Subcutaneous adipose tissue (tissue), 4 donors: ENCODE data around the gene LMAN1L. TPM values are rescaled to one million over a fixed set of nuclear protein-coding genes. Genes with fewer than 3 reads are reported as not detected.

Experiments used
- total RNA-seq, 4 donors: library from RNA; depleted of rRNA; stranded (reverse); fragments of >200 nt; gene quantifications; one replicate each; pipeline ENCODE4 v1.1.0, GENCODE V29; 2016
- TF ChIP-seq, protein P1 (sequence below): fragments of 450-650 bp; IDR thresholded peaks from one replicate; pipeline ENCODE4 v1.5.1; 2016; ENCODE audit warnings: low read depth, mild to moderate bottlenecking, control low read depth, antibody characterized with exemption, moderate library complexity

Gene LMAN1L
- total RNA-seq, 4 donors from 2014 or later, result not detected

DNA sequence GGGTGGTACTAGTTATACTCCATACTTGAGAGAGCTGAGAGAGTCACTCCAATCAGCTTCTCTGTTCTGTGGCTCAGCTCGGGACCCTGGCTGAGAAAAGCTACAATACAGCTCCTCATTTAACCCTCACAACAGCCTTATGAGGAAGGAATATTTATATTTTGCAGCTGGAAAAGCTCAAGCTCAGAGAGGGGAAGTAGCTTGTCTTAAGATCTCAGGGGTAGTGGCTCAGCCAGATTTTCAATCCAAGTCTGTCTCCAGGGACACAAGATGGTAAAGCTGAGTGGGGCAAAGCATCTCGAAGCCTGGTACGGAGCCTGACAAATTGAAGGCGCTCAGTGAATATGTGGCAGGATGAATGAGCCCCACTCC, 45.7 kb downstream of the LMAN1L start:
- TF ChIP-seq, protein P1, sequence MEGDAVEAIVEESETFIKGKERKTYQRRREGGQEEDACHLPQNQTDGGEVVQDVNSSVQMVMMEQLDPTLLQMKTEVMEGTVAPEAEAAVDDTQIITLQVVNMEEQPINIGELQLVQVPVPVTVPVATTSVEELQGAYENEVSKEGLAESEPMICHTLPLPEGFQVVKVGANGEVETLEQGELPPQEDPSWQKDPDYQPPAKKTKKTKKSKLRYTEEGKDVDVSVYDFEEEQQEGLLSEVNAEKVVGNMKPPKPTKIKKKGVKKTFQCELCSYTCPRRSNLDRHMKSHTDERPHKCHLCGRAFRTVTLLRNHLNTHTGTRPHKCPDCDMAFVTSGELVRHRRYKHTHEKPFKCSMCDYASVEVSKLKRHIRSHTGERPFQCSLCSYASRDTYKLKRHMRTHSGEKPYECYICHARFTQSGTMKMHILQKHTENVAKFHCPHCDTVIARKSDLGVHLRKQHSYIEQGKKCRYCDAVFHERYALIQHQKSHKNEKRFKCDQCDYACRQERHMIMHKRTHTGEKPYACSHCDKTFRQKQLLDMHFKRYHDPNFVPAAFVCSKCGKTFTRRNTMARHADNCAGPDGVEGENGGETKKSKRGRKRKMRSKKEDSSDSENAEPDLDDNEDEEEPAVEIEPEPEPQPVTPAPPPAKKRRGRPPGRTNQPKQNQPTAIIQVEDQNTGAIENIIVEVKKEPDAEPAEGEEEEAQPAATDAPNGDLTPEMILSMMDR, result no peak

DNA sequence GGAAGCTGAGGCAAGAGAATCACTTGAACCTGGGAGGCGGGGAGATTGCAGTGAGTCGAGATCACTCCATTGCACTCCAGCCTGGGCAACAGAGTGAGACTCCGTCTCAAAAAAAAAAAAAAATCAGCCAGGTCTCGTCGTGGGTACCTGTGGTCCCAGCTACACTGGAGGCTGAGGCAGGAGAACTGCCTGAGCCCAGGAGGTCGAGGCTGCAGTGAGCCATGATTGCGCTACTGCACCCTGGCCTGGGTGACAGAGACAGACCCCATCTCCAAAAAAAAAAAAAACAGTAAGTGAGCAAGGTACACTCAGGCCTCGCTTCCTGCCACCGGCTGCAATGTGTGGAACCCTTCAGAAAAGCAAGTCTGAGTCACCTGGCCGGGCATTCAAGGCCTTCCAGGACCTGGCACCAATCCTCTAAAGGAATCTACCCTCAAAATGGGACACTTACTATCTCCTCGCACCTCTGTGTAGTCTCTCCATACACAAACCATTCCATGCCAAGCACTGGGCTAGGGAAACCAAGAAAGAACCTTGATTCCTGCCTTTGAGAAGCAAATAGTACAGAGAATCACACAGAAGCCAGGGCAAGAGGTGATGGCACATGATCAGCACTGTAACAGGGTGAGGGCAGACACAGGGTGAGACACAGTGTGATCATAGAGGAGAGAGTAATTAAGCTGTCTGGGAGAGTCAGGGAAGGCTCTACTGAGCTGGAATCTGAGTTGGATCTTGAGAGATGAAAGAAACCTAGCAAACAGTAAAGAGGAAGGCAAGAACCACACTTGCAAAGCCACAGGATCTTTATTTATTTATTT, 50.8 kb downstream of the LMAN1L start:
- TF ChIP-seq, protein P1, result no peak

DNA sequence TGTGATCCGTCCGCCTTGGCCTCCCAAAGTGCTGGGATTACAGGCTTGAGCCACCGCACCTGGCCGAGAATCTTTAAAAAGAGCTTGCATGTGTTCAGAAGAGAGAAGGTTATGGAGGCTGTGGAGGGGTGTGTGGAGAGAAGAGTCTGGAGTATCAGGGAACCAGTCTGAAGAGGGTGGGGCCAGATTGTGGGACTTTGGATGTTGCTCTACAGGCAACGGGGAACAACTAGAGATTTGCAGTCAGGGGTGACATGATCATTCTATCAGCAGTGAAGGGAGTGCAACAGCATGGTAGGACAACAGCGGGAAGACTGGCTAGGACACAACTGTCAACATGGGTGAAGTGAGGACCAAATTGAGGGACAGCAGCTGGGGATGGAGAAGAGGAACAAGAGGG, 51.7 kb downstream of the LMAN1L start:
- TF ChIP-seq, protein P1, result no peak

DNA sequence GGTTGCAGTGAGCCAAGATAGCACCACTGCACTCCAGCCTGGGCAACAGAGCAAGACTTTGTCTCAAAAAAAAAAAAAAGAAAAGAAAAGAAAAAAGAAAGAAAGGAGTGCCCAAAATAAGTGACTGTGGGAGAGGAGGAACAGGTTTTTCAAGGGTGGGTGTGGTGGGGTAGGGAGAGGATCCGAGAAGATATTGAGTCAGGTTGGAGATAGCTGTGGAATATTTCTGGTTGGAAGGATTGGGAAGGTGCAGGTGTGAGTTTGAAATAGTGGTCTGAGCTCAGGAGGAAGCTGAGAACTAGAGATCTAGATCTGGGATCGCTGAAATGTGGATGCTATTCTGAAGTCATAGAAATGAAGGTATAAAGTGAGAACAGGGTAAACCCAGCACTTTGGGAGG, 52.7 kb downstream of the LMAN1L start:
- TF ChIP-seq, protein P1, result no peak

DNA sequence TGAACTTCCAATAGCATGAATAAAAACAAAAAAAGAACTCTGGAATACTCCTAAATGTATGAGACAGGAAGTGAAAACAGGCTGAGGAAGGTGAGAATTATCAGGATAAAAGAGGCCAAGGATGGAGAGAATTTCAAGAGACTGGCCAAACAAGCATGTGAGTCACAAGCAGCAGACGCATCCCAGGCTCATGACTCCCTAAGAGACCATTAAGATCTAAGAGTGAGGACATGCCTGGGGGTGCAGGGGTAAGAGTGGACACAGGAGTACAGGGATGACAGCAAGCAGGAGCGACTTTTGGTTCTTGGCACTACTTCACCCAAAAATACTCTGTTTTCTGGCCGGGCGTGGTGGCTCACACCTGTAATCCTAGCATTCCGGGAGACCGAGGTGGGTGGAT, 53.5 kb downstream of the LMAN1L start:
- TF ChIP-seq, protein P1, result no peak

DNA sequence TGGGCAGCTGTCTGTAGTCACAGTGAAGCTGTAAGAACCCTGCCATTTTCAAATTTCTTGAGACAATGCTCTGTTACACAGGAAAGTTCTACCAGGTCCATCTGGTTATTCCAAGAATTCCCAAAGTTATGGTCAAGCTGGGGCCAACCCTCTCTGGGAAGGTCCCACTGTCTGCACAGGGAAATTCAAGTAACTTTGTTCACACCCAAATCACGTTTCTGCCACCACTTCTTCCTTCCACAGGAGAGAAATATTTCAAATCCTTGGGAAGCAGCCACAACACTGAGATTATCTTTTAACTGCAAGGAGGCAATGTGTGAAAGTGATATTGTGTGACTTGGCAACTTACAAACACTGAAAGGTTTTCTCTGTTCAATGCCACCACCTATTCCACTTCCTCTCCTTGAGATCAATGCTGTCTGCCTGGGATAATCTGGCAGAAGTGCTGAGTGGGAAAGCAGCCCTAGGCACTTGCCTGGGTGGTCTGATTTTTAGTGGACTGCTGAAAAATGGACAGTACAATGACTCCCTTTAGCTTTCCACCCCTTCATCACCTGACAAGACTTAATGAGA, 54.9 kb downstream of the LMAN1L start:
- TF ChIP-seq, protein P1, result no peak

DNA sequence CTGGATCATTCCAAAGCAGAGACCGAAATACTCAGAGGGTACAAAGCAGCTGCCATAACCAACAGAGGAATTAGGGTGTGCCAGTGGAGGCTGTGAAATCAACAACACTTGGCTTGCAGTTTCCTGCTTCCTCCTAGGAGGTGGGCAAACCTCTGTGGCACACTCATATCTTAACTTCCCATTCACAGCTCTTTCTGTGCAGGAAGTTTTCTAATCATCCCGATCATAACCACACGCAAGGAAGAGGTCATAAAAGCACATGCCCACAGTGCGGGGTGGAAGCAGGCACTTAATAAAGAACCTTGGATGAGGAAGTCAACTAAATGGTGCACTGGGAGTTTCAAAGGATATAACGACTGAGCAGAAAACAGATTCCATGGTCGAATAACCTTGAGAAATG, 55.4 kb downstream of the LMAN1L start:
- TF ChIP-seq, protein P1, result no peak
